Lung (tissue), 12 donors: Measurements from ENCODE around the gene PCYT2. TPM values are rescaled to one million over a fixed set of nuclear protein-coding genes. Genes with fewer than 3 reads are reported as not detected.

Experiments
- ATAC-seq: fragments of 200-7000 bp; cut with Tn5 transposase; one replicate; pipeline ENCODE4 v1.9.1; 2020; ENCODE audit warnings: moderate number of reproducible peaks; ENCODE audit not compliant: insufficient read depth, low FRiP score
- DNase-seq, 3 donors: peaks; one replicate each; pipeline ENCODE4 v3.0.0-alpha.2; 2013 to 2017
- H3K27ac ChIP-seq, 2 donors: one replicate each; pipeline ENCODE4 v1.5.1; 2013; ENCODE audit warnings: mild to moderate bottlenecking in 2 of 2, moderate library complexity in 2 of 2, control low read depth in 1 of 2, inconsistent platforms in 1 of 2, low read depth in 1 of 2, low read length in 1 of 2
- H3K27me3 ChIP-seq, 3 donors: one replicate each; pipeline ENCODE4 v1.5.1; 2013; ENCODE audit warnings: low read length in 2 of 3; ENCODE audit not compliant: control insufficient read depth in 3 of 3, insufficient read depth in 3 of 3
- H3K36me3 ChIP-seq, 4 donors: one replicate each; pipeline ENCODE4 v1.5.1; 2013; ENCODE audit warnings: low read length in 4 of 4, mild to moderate bottlenecking in 1 of 4, moderate library complexity in 1 of 4; ENCODE audit not compliant: control insufficient read depth in 4 of 4, insufficient read depth in 4 of 4
- H3K4me1 ChIP-seq, 5 donors: one replicate each; pipeline ENCODE4 v1.5.1; 2013; ENCODE audit warnings: low read length in 5 of 5, mild to moderate bottlenecking in 2 of 5, moderate library complexity in 1 of 5; ENCODE audit not compliant: control insufficient read depth in 5 of 5, insufficient read depth in 5 of 5
- H3K4me3 ChIP-seq: one replicate; pipeline ENCODE4 v1.5.1; 2013; ENCODE audit warnings: mild to moderate bottlenecking, control low read depth, moderate library complexity
- H3K9ac ChIP-seq, 2 donors: one replicate each; pipeline ENCODE4 v1.5.1; 2013; ENCODE audit warnings: low read length in 2 of 2, control low read depth in 1 of 2; ENCODE audit not compliant: insufficient read depth in 1 of 2
- H3K9me3 ChIP-seq, 4 donors: one replicate each; pipeline ENCODE4 v1.5.1; 2013; ENCODE audit warnings: low read length in 3 of 4, mild to moderate bottlenecking in 1 of 4, moderate library complexity in 1 of 4; ENCODE audit not compliant: control insufficient read depth in 4 of 4, insufficient read depth in 3 of 4
- CTCF ChIP-seq: IDR thresholded peaks from 2 replicates; pipeline ENCODE4 v1.5.1; 2012; ENCODE audit warnings: mild to moderate bottlenecking; ENCODE audit errors: control extremely low read depth, extremely low read depth
- WGBS, 2 donors: extraction: QIAGEN DNeasy Blood & Tissue Kit; methylation state at CpG; one replicate each; pipeline ENCODE4 v1.1.7; 2013; 5-methylcytosine and 5-hydroxymethylcytosine counted together
- polyA plus RNA-seq, 2 donors: library from polyadenylated mRNA; stranded (reverse); fragments of 200-250 nt; gene quantifications; one replicate each; pipeline ENCODE4 v1.2.1, GENCODE V29; 2013
- total RNA-seq, 2 donors: library from RNA; depleted of rRNA in 1 of 2; stranded (reverse); fragments of >200 nt in 1 of 2; gene quantifications; one replicate each; pipeline ENCODE4 v1.2.1, GENCODE V29; 2014 to 2021
- donor health status: control.
- donor health status: control.
- donor health status: Bipolar disorder and iron deficiency.
- donor health status: healthy.
- donor health status: DM: yes; HTN: yes; CAD: no.

PCYT2 gene
- total and polyA plus RNA-seq, 4 donors, result 23.0 to 91.6 (median 67.5) TPM

GRCh38 chr17:81948635-81949378, 37.6 kb upstream of the PCYT2 start:
- ATAC-seq (no peak), DNase-seq (no peak)
- H3K27ac ChIP-seq, result no peak overlapping the region
- H3K27me3 ChIP-seq, result peaks cover 0 to 4% (median 0%) of the 10 kb centered on the region in 3 donors
- no peaks in the 10 kb centered on the region for H3K9me3 ChIP-seq
- peaks cover 0 to 2% (median 0%) of the 10 kb centered on the region in 5 donors for H3K4me1 ChIP-seq
- H3K9ac ChIP-seq, result no peak overlapping the region
- no peak overlapping the region for H3K4me3 ChIP-seq
- 82 to 88% methylated on average over 17 of the region's 17 CpGs for WGBS, 2 donors
- no peak for TF ChIP-seq CTCF
- H3K36me3 ChIP-seq, result no peaks in the 10 kb centered on the region

GRCh38 chr17:81947189-81947588, 36.0 kb upstream of the PCYT2 start, which contains the start of gene MYADML2:
TSS of gene MYADML2 (minus strand) at chr17:81947233. CDS start at chr17:81941741, 5,492 bp downstream.
- no peak within 1 kb of the TSS for H3K9ac ChIP-seq
- no peak within 1 kb of the TSS for H3K4me3 ChIP-seq
- TF ChIP-seq CTCF, result no peak
- ATAC-seq, result no peak
- H3K27me3 ChIP-seq, result peaks cover 0 to 4% (median 0%) of the 10 kb centered on the region in 3 donors
- DNase-seq, result no peak
- no peak within 1 kb of the TSS for H3K27ac ChIP-seq
- no peaks in the 10 kb centered on the region for H3K4me1 ChIP-seq
- WGBS, 2 donors, result 88 to 93% methylated on average over 13 of the region's 13 CpGs
- H3K9me3 ChIP-seq, result no peaks in the 10 kb centered on the region
- no peaks in the 10 kb centered on the region for H3K36me3 ChIP-seq

DNA sequence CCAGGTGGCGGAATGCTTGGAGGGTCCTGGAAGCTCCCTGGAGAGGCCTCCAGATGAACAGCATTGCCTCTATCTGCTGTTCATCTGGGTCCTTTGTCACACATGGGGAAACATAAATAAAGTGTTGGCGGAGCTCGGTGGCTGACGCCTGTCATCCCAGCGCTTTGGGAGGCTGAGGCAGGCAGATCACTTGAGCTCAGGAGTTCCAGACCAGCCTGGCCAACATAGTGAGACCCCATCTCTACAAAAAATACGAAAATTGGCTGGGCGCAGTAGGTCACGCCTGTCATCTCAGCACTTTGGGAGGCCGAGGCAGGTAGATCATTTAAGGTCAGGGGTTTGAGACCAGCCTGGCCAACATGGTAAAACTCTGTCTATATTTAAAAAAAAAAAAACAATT, 33.7 kb upstream of the PCYT2 start:
- Histone ChIP-seq H3K4me3 (no peak overlapping the region), H3K4me1 (peaks cover 0 to 2% (median 0%) of the 10 kb centered on the region in 5 donors), H3K27me3 (peaks cover 0 to 6% (median 3%) of the 10 kb centered on the region in 3 donors), H3K36me3 (no peaks in the 10 kb centered on the region), H3K9ac (no peak overlapping the region), H3K9me3 (no peaks in the 10 kb centered on the region), H3K27ac (no peak overlapping the region)
- WGBS, 2 donors, result 84 to 85% methylated on average over 9 of the region's 9 CpGs
- TF ChIP-seq CTCF, result no peak
- DNase-seq (no peak), ATAC-seq (no peak)
